GM21619 (cell line): ENCODE results near the gene GSTM2.

Experiments used
- ATAC-seq: cut with Tn5 transposase; IDR thresholded peaks from one replicate; pipeline ENCODE4 v1.9.1; 2021; ENCODE audit not compliant: unreplicated experiment

Gene GSTM2

GRCh38 chr1:109629372-109630030 lies 38.4 kb upstream of the GSTM2 start:
- ATAC-seq = no peak

- no peak for ATAC-seq
These were observed 37.6 kb upstream of the GSTM2 start for GRCh38 chr1:109630081-109630897.

GRCh38 chr1:109630898-109631512 lies 36.9 kb upstream of the GSTM2 start:
- ATAC-seq = no peak

- ATAC-seq = no peak
These were observed 36.0 kb upstream of the GSTM2 start for GRCh38 chr1:109631513-109632505.

GRCh38 chr1:109632671-109633346 lies 35.0 kb upstream of the GSTM2 start:
- ATAC-seq = no peak

- no peak for ATAC-seq
These were observed 33.6 kb upstream of the GSTM2 start for GRCh38 chr1:109634292-109634691.

- no peak for ATAC-seq
These were observed 32.8 kb upstream of the GSTM2 start for GRCh38 chr1:109634771-109635750.

GRCh38 chr1:109635862-109636200 lies 32.0 kb upstream of the GSTM2 start:
- no peak for ATAC-seq

- ATAC-seq = no peak
These were observed 31.5 kb upstream of the GSTM2 start for GRCh38 chr1:109636201-109636952.

GRCh38 chr1:109637446-109637845 lies 30.4 kb upstream of the GSTM2 start:
- no peak for ATAC-seq

- ATAC-seq = no peak
These were observed 28.6 kb upstream of the GSTM2 start for GRCh38 chr1:109639063-109639840.

- no peak for ATAC-seq
These were observed 28.0 kb upstream of the GSTM2 start for GRCh38 chr1:109639841-109640184.

GRCh38 chr1:109640285-109640865 lies 27.5 kb upstream of the GSTM2 start:
- ATAC-seq = peak; percentile 49

GRCh38 chr1:109641078-109641740 lies 26.6 kb upstream of the GSTM2 start:
- no peak for ATAC-seq

GRCh38 chr1:109641861-109642260 lies 26.0 kb upstream of the GSTM2 start:
- no peak for ATAC-seq

GRCh38 chr1:109642626-109643025 lies 25.2 kb upstream of the GSTM2 start:
- ATAC-seq = no peak
